ENCODE results near the gene PACSIN3. TPM values are rescaled to one million over a fixed set of nuclear protein-coding genes. Genes with fewer than 3 reads are reported as not detected.

The PACSIN3 gene
- total RNA-seq, 1 donor from 2014 or later: 1.5 TPM

DNA sequence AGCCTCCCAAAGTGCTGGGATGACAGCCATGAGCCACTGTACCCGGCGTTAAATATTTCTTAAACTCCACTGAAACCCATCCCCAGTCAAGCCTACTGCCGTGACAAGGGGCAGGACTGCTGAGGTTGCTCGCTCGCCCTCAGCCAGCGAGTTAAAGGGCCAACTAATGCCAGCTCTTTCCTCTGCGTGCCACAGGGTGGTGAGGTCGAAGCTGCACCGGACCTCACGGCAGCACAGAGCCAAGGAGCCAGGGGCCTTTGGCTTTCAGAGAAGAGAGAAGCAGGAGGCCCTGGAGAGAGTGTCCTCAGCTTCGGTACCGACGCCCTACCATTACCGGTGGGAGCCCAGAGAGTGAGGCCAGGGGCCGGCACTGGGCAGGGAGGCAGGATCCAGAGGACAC is 22.3 kb downstream of the PACSIN3 start:
- H3K4me3 Mint-ChIP-seq: no peak overlapping the region
- DNase-seq (no peak), ATAC-seq (ENCODE audit: low read depth) (no peak)
- TF ChIP-seq, protein P1, sequence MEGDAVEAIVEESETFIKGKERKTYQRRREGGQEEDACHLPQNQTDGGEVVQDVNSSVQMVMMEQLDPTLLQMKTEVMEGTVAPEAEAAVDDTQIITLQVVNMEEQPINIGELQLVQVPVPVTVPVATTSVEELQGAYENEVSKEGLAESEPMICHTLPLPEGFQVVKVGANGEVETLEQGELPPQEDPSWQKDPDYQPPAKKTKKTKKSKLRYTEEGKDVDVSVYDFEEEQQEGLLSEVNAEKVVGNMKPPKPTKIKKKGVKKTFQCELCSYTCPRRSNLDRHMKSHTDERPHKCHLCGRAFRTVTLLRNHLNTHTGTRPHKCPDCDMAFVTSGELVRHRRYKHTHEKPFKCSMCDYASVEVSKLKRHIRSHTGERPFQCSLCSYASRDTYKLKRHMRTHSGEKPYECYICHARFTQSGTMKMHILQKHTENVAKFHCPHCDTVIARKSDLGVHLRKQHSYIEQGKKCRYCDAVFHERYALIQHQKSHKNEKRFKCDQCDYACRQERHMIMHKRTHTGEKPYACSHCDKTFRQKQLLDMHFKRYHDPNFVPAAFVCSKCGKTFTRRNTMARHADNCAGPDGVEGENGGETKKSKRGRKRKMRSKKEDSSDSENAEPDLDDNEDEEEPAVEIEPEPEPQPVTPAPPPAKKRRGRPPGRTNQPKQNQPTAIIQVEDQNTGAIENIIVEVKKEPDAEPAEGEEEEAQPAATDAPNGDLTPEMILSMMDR (IDR thresholded peaks at IDR 0.05): no peak
- H3K27ac Mint-ChIP-seq: no peak overlapping the region
- H3K36me3 Mint-ChIP-seq (ENCODE audit: low read depth): peaks cover 60% of the 10 kb centered on the region
- H3K27me3 Mint-ChIP-seq: no peaks in the 10 kb centered on the region
- intact Hi-C loops (cut with micrococcal nuclease): loop anchor here (5.0 kb wide), 1 partner anchor 777 kb away; no protein-coding TSS in a partner anchor
- no peaks in the 10 kb centered on the region for H3K4me1 Mint-ChIP-seq
- ChIA-PET CTCF (interaction anchor here (2.4 to 3.0 kb wide), 2 partner anchors 11 to 95 kb away, joined by 10 to 11 read pairs; no protein-coding TSS in a partner anchor), POLR2A (interaction anchor here (0.9 kb wide), 1 partner anchor 13 kb away, joined by 4 read pairs; the partner anchor contains the start of gene ARFGAP2)
- H3K9me3 Mint-ChIP-seq: no peaks in the 10 kb centered on the region

DNA sequence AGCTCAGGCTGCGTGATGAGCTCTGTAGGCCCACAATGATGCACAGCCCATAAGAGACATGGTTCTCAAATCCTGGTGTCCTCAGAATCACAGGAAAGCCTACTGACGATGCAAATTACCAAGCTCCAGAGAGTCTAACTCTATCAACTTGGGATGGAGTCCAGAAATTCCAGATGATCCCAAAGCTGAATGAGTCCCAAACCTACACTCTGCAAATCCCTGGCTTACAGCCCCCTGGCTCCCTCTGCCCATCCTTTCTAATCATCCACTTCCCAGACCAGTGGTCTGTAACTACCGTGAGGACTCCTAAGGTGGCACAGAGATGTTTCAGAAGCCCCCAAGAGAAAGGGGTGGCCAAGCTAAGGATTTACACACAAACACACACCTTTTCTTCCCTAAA is 23.0 kb downstream of the PACSIN3 start:
- H3K27ac Mint-ChIP-seq: no peak overlapping the region
- POLR2A ChIA-PET: interaction anchor here (0.6 to 1.3 kb wide), 5 partner anchors 14 to 569 kb away, joined by 3 to 4 read pairs (median 3); partner anchors contain the start of genes AMBRA1, ARFGAP2 and DDB2
- H3K27me3 Mint-ChIP-seq: no peaks in the 10 kb centered on the region
- ATAC-seq (ENCODE audit: low read depth) (no peak), DNase-seq (no peak)
- intact Hi-C loops (cut with micrococcal nuclease): loop anchor here (5.0 kb wide), 1 partner anchor 776 kb away; no protein-coding TSS in a partner anchor
- TF ChIP-seq, protein P1 (IDR thresholded peaks at IDR 0.05): no peak
- no peak overlapping the region for H3K4me3 Mint-ChIP-seq
- no peaks in the 10 kb centered on the region for H3K9me3 Mint-ChIP-seq
- no peaks in the 10 kb centered on the region for H3K4me1 Mint-ChIP-seq
- peaks cover 57% of the 10 kb centered on the region for H3K36me3 Mint-ChIP-seq (ENCODE audit: low read depth)
- CTCF ChIA-PET: interaction anchor here (0.8 to 3.0 kb wide), 4 partner anchors 9 to 96 kb away, joined by 3 to 11 read pairs (median 6); no protein-coding TSS in a partner anchor

DNA sequence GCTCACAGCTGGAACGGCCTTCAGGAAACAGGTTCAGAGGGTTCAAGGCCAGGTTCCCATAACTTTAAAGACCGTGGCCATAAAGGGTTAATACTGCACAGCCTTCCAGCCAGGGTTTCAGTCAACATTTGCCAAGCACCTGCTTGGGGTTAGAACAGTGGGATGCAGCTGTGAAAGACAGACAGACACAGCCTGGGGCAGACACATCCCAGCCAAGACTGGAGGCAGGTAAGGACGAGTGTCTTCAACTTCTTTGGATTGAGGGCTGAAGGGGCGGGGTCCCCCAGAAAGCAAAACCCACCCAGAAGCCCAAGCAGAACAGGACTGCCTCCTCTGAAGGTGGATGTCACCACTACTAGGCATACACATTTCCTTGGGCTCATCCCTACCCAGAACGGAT is 23.8 kb downstream of the PACSIN3 start:
- Mint-ChIP-seq H3K9me3 (no peaks in the 10 kb centered on the region), H3K36me3 (ENCODE audit: low read depth) (peaks cover 54% of the 10 kb centered on the region), H3K27ac (no peak overlapping the region), H3K4me3 (no peak overlapping the region), H3K4me1 (no peaks in the 10 kb centered on the region), H3K27me3 (no peaks in the 10 kb centered on the region)
- TF ChIP-seq, protein P1 (IDR thresholded peaks at IDR 0.05): no peak
- intact Hi-C loops (cut with micrococcal nuclease): loop anchor here (5.0 kb wide), 1 partner anchor 775 kb away; no protein-coding TSS in a partner anchor
- DNase-seq (no peak), ATAC-seq (ENCODE audit: low read depth) (no peak)
- ChIA-PET CTCF (interaction anchor here (1.2 to 3.0 kb wide), 3 partner anchors 10 to 97 kb away, joined by 3 to 11 read pairs (median 10); no protein-coding TSS in a partner anchor), POLR2A (interaction anchor here (0.6 to 1.3 kb wide), 2 partner anchors 97 to 99 kb away, joined by 3 to 5 read pairs; no protein-coding TSS in a partner anchor)

DNA sequence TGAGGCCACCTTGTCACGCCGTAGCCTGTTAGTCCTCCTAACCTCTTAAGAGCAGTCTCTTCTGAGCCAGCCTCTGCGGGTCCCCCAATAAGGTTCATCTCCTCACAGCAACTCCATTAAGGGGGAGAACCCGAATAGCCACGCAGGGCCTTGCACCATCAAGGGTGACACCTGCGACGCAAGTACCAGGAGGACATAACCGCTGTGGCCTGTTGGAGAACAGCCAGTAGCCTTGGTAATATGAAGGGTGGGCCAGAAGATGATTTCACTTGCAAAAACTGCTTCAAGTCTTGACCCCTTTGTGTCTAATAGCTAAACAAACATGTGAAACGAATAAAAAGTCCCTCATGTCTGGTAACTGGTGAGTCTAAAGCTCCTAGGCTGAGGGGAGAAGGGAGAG is 24.3 kb downstream of the PACSIN3 start:
- DNase-seq: no peak
- H3K9me3 Mint-ChIP-seq: no peaks in the 10 kb centered on the region
- no peak overlapping the region for H3K4me3 Mint-ChIP-seq
- peaks cover 49% of the 10 kb centered on the region for H3K36me3 Mint-ChIP-seq (ENCODE audit: low read depth)
- no peak overlapping the region for H3K27ac Mint-ChIP-seq
- H3K4me1 Mint-ChIP-seq: no peaks in the 10 kb centered on the region
- no peak for ATAC-seq (ENCODE audit: low read depth)
- CTCF ChIA-PET: interaction anchor here (1.3 to 2.4 kb wide), 2 partner anchors 42 to 97 kb away, joined by 3 to 10 read pairs; no protein-coding TSS in a partner anchor
- no peaks in the 10 kb centered on the region for H3K27me3 Mint-ChIP-seq
- intact Hi-C loops (cut with micrococcal nuclease): loop anchor here (1.0 to 5.0 kb wide), 4 partner anchors 14 to 775 kb away; partner anchors contain the start of gene ARFGAP2
- POLR2A ChIA-PET: interaction anchor here (0.6 to 1.3 kb wide), 2 partner anchors 97 to 99 kb away, joined by 3 to 5 read pairs; no protein-coding TSS in a partner anchor
- TF ChIP-seq, protein P1 (IDR thresholded peaks at IDR 0.05): no peak

DNA sequence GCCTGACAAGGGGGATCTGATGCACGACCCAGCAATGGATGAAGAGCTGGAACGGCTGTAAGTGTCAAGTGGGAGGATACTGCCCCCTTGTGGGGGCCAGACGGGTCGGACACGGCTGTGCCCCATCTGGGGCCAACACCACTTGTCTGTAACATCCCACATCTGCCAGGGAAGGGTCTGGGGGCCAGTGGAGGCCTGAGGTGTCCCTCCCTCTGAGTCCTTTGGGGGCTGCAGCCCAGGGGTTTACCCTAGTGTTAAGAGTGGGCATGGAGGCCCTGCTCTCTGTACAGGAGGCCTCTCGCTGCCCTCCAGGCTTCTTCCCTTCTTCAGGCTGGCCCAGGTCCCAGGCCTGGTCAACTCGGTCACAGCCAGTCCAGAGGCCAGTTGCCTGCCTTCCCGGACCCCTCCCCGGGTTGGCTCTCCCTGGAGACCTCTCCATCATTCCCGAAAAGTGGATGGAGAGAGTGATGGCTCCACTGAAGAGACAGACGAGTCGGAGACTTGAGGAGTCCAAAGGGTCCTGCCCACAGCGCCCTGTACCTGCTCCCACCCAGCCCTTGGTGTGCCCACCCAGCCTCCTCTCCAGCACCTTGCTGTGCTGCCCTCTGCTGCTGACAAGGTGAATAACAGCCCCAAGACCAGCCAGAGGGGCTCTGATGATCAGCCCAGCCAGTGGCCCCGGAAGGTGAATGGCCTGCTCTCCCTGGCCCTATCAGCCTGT is 24.9 kb downstream of the PACSIN3 start:
- intact Hi-C loops (cut with micrococcal nuclease): loop anchor here (1.0 to 5.0 kb wide), 4 partner anchors 15 to 774 kb away; partner anchors contain the start of gene ARFGAP2
- H3K4me3 Mint-ChIP-seq: no peak overlapping the region
- peak; percentile 47 for DNase-seq
- H3K27ac Mint-ChIP-seq: no peak overlapping the region
- TF ChIP-seq, protein P1 (IDR thresholded peaks at IDR 0.05): peak; percentile 46
- POLR2A ChIA-PET: no interaction called here
- H3K4me1 Mint-ChIP-seq: no peaks in the 10 kb centered on the region
- H3K36me3 Mint-ChIP-seq (ENCODE audit: low read depth): peaks cover 43% of the 10 kb centered on the region
- peak; percentile 84 for ATAC-seq (ENCODE audit: low read depth)
- no peaks in the 10 kb centered on the region for H3K9me3 Mint-ChIP-seq
- CTCF ChIA-PET: interaction anchor here (0.6 to 2.4 kb wide), 5 partner anchors 42 to 280 kb away, joined by 3 to 10 read pairs (median 3); no protein-coding TSS in a partner anchor
- H3K27me3 Mint-ChIP-seq: no peaks in the 10 kb centered on the region
